Stimulated activated CD4-positive, alpha-beta T cell treated with anti-CD3 and anti-CD28 coated beads, Interleukin-12 subunit alpha, Interleukin-12 subunit beta, amount 100 ng/mL, for 24 hours (primary cell): ENCODE data around the gene SHB.
A peak's percentile ranks its signal among the peaks of the same experiment; 100 is the strongest.
"Not testable (repeated sequence)": the region's sequence is repeated elsewhere in the genome, so short reads cannot be mapped to it uniquely, and the experiment has no call there.

Source experiments
- DNase-seq, 2 experiments: peaks; one replicate each; pipeline ENCODE4 v3.0.0-alpha.2; 2020; ENCODE audit warnings: low read depth in 2 of 2

Gene SHB

DNA sequence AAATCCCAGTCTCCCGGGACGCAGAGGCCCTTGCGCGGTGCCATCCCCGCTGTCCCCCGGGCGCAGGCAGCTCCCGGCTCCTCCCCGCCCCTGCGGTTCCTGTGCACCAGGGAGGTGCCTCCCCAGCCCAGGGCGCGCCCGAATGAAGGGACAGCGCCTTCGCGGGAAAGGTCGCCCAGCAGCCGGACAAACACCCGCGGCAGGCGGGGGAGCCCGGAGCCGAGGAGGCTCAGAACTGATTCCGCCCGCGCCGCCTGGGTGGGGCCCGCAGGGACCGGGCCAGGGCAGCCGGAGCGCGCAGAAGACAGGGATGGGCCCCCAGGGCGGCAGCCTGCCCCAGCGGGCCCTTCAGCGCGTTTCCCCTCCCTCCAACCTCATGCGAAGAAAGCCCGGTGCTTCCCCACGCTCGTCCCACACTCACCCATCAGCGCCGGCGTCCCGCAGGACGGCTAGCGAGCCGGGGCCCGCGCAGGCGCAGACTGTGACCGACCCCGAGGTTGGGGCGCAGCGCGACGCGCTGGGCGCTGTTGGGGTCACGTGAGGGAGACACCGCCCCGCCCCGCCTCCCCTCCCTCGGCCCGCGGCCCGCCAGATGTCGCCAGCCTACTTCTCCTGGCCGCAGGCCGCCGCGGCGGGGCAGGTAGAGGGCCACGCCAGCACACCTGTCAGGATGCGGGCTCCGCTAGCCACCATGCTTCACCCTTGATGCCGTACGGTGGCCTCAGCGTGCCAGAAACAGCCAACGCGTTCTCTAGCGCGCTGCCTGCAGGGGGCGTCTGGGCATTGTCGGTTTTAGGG is 165.2 kb downstream of the SHB start, which contains the start of gene SLC25A51:
Gene SLC25A51 (minus strand): TSS at position 481 of the 798 bp plus-strand sequence. CDS start 15,577 bp downstream, outside the sequence.
- DNase-seq: peak; percentile 92

- DNase-seq: no peak
Observed at GRCh38 chr9:37902796-37903646, 166.0 kb downstream of the SHB start.

- no peak for DNase-seq
Observed at GRCh38 chr9:37902131-37902530, 166.9 kb downstream of the SHB start.

DNA sequence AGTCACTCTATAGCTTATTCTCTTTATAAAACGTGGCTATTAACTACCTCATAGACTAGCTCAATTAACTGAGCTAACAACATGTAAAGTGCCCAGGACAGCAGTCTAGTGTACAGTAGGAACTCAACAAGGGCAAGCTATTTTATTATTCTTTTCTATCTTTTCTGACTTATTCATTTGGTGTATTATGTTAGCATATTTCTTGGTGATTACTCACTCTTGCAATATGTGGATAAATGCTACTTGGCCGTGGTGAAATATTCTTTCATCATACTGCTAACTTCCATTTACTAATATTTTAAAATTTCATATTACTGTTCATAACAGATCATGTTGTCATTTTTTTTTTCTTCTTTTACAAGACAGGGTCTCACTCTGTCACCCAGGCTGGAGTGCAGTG is 170.0 kb downstream of the SHB start:
- no peak for DNase-seq

GRCh38 chr9:37897665-37898064 is 171.4 kb downstream of the SHB start:
- no peak for DNase-seq

GRCh38 chr9:37892063-37892462 is 177.0 kb downstream of the SHB start:
- no peak for DNase-seq

DNA sequence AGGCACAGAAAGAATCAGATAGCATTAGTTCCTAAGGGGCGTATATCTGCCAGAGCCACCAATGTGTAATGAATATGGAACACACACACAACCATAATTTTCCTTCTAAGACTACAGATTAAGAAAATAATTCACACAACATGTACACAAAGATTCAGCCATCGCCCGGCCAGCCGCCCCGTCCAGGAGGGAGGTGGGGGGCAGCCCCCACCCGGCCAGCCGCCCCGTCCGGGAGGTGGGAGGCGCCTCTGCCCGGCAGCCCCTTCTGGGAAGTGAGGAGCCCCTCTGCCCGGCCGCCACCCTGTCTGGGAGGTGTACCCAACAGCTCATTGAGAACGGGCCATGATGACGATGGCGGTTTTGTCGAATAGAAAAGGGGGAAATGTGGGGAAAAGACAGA is 178.0 kb downstream of the SHB start:
- DNase-seq: not testable (repeated sequence)

GRCh38 chr9:37889536-37889935 is 179.5 kb downstream of the SHB start:
- no peak for DNase-seq

GRCh38 chr9:37887977-37888583 is 180.9 kb downstream of the SHB start:
- not testable (repeated sequence) for DNase-seq

DNA sequence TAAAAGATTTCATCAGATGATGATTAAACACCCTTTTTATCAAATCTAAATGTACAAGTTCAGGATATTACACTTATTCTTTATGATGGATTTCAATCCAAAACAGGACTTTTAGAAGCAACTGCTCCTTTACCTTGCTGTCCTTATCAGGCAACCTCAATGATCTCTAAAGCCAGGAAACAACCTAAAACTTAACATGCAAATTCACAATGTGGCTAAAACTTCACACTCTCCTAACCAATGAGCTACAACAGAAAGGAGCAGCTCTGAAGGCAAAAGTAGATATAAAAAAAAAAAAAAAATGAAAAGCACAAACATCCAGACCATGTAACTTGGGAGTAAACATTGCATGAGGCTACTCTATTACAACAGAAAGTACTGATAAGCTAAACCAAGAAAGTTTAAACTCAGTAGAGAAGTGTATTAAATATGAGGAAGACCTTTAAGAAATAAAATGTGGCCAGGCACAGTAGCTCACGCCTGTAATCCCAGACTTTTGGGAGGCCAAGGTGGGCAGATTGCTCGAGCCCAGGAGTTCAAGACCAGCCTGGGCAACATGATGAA is 188.0 kb downstream of the SHB start:
- no peak for DNase-seq

DNA sequence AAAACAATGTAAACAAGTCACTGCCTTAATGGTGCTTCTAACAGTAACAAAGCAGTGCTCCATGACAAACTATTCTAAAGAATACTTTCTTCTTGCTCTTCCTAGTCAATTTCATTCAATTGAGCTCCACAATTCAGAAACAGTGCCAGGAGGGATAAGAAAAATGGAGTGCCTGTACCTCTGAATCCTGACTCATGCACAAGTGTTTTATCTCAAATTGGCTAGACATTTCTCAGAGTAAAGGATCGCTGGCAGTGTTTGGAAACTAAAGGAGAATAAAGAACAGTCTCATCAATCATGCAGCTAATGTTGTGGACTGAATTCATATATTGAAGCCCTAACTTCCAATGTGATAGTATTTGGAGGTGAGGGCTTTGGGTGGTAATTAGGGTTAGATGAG is 192.7 kb downstream of the SHB start:
- no peak for DNase-seq

- no peak for DNase-seq
Observed at GRCh38 chr9:37873955-37874354, 195.1 kb downstream of the SHB start.

- no peak for DNase-seq
Observed at GRCh38 chr9:37870799-37871176, 198.2 kb downstream of the SHB start.

DNA sequence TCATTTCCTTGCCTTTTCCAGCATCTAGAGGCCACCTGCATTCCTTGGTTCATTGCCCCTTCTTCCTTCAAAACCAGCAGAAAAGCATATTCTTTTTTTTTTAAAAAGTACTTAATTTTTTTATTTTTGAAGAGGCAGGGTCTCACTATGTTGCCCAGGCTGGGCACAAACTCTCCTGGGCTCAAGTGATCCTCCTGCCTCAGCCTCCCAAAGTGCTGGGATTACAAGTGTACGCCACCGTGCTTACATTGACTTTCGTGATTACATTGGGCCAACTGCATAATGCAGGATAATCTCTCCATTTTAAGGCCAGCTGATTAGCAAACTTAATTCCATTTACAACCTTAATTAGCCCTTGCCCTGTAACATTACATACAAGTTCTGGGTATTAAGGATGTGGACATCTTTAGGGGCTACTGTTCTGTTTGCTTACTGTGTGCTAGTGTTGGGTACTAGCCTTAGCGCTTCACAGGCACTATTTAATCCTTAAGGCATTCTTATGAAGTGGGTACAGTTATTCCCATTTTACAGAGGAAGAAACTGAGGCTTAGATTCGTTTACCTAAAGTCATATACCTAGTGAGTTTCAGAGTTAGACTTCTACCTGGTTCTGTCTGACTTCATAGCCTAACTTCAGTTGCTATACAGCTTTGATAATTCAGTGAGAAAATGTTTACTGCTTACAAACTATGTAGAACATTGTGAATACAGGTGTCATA is 198.8 kb downstream of the SHB start:
- DNase-seq: no peak
